Testis (tissue), 2 donors: ENCODE measurements around the gene SCPEP1.

Experiments used
- POLR2A ChIP-seq: fragments of 450-650 bp; IDR thresholded peaks from one replicate; pipeline ENCODE4 v1.6.1; 2017; ENCODE audit warnings: antibody characterized with exemption, mild to moderate bottlenecking, moderate library complexity
- TF ChIP-seq, protein P1 (sequence below), 3 experiments: fragments of 450-650 bp in 2 of 3; fragments of 200-600 bp in 1 of 3; sonication (generic) in 1 of 3; IDR thresholded peaks; one replicate each; pipeline ENCODE4 v1.5.1; 2016 to 2019; ENCODE audit warnings: antibody characterized with exemption in 3 of 3, mild to moderate bottlenecking in 2 of 3, moderate library complexity in 1 of 3

DNA sequence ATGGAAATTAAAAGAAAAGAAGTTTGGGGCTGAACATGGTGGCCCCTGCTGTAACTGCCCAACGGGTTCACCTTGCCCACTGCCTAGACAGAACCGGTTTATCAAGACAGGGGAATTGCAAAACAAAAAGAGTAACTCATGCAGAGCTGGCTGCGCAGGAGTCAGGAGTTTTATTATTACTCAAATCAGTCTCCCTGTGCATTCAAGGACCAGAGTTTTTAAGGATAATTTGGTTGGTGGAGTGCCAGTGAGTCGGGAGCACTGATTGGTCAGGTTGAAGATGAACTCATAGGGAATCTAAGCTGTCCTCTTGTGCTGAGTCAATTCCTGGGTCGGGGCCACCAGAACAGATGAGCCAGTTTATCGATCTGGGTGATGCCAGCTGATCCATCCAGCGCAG is 4.4 kb upstream of the SCPEP1 start:
- TF ChIP-seq, protein P1, sequence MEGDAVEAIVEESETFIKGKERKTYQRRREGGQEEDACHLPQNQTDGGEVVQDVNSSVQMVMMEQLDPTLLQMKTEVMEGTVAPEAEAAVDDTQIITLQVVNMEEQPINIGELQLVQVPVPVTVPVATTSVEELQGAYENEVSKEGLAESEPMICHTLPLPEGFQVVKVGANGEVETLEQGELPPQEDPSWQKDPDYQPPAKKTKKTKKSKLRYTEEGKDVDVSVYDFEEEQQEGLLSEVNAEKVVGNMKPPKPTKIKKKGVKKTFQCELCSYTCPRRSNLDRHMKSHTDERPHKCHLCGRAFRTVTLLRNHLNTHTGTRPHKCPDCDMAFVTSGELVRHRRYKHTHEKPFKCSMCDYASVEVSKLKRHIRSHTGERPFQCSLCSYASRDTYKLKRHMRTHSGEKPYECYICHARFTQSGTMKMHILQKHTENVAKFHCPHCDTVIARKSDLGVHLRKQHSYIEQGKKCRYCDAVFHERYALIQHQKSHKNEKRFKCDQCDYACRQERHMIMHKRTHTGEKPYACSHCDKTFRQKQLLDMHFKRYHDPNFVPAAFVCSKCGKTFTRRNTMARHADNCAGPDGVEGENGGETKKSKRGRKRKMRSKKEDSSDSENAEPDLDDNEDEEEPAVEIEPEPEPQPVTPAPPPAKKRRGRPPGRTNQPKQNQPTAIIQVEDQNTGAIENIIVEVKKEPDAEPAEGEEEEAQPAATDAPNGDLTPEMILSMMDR (IDR thresholded peaks at IDR 0.05) = no peak
- no peak for TF ChIP-seq POLR2A
